Spleen (tissue), 11 donors: ENCODE results near the gene ADAMTS17. TPM values are rescaled to one million over a fixed set of nuclear protein-coding genes. Genes with fewer than 3 reads are reported as not detected.

ENCODE experiments used
- DNase-seq: peaks from one replicate; pipeline ENCODE4 v3.0.0-alpha.2; 2020
- H3K27ac ChIP-seq, 8 donors: fragments of 200-600 bp; sonication (generic) in 7 of 8; 1 replicate in 4 of 8; 2 replicates in 4 of 8; pipeline versions ENCODE4 v1.5.0 to v1.8.0; 2016 to 2021; ENCODE audit warnings: inconsistent platforms in 4 of 8, mild to moderate bottlenecking in 4 of 8, moderate library complexity in 1 of 8
- H3K27me3 ChIP-seq, 7 donors: fragments of 200-600 bp; sonication (generic) in 6 of 7; replicated peaks in 1 of 7; 1 replicate in 4 of 7; 2 replicates in 3 of 7; pipeline versions ENCODE4 v1.5.0 to v1.8.0; 2016 to 2021; ENCODE audit warnings: inconsistent platforms in 3 of 7, mild to moderate bottlenecking in 1 of 7
- H3K36me3 ChIP-seq, 6 donors: fragments of 200-600 bp; sonication (generic) in 5 of 6; 1 replicate in 4 of 6; 2 replicates in 2 of 6; pipeline versions ENCODE4 v1.5.0 to v1.8.0; 2016 to 2021; ENCODE audit warnings: inconsistent platforms in 2 of 6
- H3K4me1 ChIP-seq, 6 donors: fragments of 200-600 bp; sonication (generic) in 5 of 6; 1 replicate in 3 of 6; 2 replicates in 3 of 6; pipeline versions ENCODE4 v1.5.0 to v1.8.0; 2016 to 2021; ENCODE audit warnings: inconsistent platforms in 3 of 6
- H3K4me3 ChIP-seq, 8 donors: fragments of 200-600 bp; sonication (generic) in 7 of 8; 1 replicate in 4 of 8; 2 replicates in 4 of 8; pipeline versions ENCODE4 v1.5.0 to v1.8.0; 2016 to 2021; ENCODE audit warnings: inconsistent platforms in 4 of 8, mild to moderate bottlenecking in 4 of 8, moderate library complexity in 2 of 8
- H3K9me3 ChIP-seq, 8 donors: fragments of 200-600 bp; sonication (generic) in 7 of 8; 1 replicate in 4 of 8; 2 replicates in 4 of 8; pipeline versions ENCODE4 v1.5.0 to v1.8.0; 2016 to 2021; ENCODE audit warnings: inconsistent platforms in 4 of 8
- POLR2A ChIP-seq, 3 donors: fragments of 450-650 bp; IDR thresholded peaks; one replicate each; pipeline ENCODE4 v1.5.1; 2017; ENCODE audit warnings: antibody characterized with exemption in 3 of 3, mild to moderate bottlenecking in 1 of 3
- POLR2AphosphoS5 ChIP-seq, 3 donors: sonication (generic); formaldehyde crosslinking; IDR thresholded peaks; one replicate each; pipeline ENCODE4 v1.5.1; 2017; ENCODE audit warnings: antibody characterized with exemption in 3 of 3
- WGBS, 5 donors: extraction: QIAGEN DNeasy Blood & Tissue Kit in 3 of 5; methylation state at CpG; one replicate each; pipeline versions ENCODE4 v1.1.5 to v1.1.7; 2013 to 2018; 5-methylcytosine and 5-hydroxymethylcytosine counted together
- intact Hi-C: fragments of 100-400 bp; cut with DNase I; formaldehyde crosslinking; loops from one replicate; pipeline ENCODE4 v1.15.0; 2023; ENCODE audit warnings: low total_unique reads
- polyA plus RNA-seq, 3 donors: library from polyadenylated mRNA; stranded (reverse); fragments of 200-250 nt; gene quantifications; one replicate each; pipeline ENCODE4 v1.2.1, GENCODE V29; 2013
- total RNA-seq, 7 donors: library from RNA; depleted of rRNA in 3 of 7; stranded (reverse); fragments of >200 nt in 3 of 7; fragmentation: NEBNext Ultra II Directional in 4 of 7; extraction: Animal tissue kit (Norgen Biotek cat#: 25700) in 4 of 7; gene quantifications; one replicate each; pipeline versions ENCODE4 v1.1.0 to v1.2.1, GENCODE V29; 2016 to 2021
- TF ChIP-seq, protein P1 (sequence below), 11 experiments: fragments of 200-600 bp in 7 of 11; fragments of 450-650 bp in 4 of 11; sonication (generic) in 4 of 11; IDR thresholded peaks in 8 of 11; conservative IDR thresholded peaks in 3 of 11; 1 replicate in 7 of 11; 2 replicates in 4 of 11; pipeline versions ENCODE4 v1.4.0 to v1.8.0; 2016 to 2021; ENCODE audit warnings: antibody characterized with exemption in 11 of 11, inconsistent platforms in 4 of 11, mild to moderate bottlenecking in 1 of 11
- donor health status: healthy with polysubstance abuse.
- donor health status: DM: no; HTN: no; CAD: no; lungs with moderate emphysema.
- donor health status: DM: no; HTN: no; CAD: no.
- donor health status: Bipolar disorder and iron deficiency.
- donor health status: healthy.
- donor health status: DM: no; HTN: no; CAD: no.
- donor health status: DM: yes; HTN: yes; CAD: no.

Gene ADAMTS17
- total and polyA plus RNA-seq, 10 donors: 0.21 to 13.2 (median 5.8) TPM

DNA sequence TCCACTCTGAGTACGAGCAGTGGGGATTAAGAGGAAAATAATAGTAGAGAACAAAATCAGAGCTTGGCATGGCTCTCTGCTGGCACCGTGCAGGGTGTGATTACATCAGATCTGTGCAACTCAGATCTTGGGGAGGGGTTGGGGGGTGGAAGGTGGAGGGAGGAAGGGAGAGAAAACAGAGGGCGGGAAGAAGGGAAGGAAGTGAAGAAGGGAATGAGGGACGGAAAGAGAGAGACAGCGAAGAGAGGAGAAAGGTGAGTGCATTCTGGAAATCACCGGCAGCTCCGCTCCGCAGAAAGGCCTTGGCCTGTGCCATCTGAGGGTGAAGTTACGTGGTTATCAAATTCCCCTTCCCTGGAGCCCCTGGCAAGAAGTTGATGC, 31.0 kb upstream of the ADAMTS17 start:
- Histone ChIP-seq H3K27me3 (peaks cover 0 to 47% (median 17%) of the 10 kb centered on the region in 7 donors), H3K9me3 (peaks cover 0 to 30% (median 13%) of the 10 kb centered on the region in 8 donors), H3K36me3 (no peaks in the 10 kb centered on the region), H3K27ac (peak overlapping the region in 1 of 8 donors; percentile 38), H3K4me3 (peak overlapping the region in 6 of 8 donors; percentile 2 to 59 (median 22)), H3K4me1 (peaks cover 0 to 10% (median 4%) of the 10 kb centered on the region in 6 donors)
- TF ChIP-seq POLR2A (IDR thresholded peaks at IDR 0.05) (no peak), POLR2AphosphoS5 (IDR thresholded peaks at IDR 0.05) (no peak)
- TF ChIP-seq, protein P1, sequence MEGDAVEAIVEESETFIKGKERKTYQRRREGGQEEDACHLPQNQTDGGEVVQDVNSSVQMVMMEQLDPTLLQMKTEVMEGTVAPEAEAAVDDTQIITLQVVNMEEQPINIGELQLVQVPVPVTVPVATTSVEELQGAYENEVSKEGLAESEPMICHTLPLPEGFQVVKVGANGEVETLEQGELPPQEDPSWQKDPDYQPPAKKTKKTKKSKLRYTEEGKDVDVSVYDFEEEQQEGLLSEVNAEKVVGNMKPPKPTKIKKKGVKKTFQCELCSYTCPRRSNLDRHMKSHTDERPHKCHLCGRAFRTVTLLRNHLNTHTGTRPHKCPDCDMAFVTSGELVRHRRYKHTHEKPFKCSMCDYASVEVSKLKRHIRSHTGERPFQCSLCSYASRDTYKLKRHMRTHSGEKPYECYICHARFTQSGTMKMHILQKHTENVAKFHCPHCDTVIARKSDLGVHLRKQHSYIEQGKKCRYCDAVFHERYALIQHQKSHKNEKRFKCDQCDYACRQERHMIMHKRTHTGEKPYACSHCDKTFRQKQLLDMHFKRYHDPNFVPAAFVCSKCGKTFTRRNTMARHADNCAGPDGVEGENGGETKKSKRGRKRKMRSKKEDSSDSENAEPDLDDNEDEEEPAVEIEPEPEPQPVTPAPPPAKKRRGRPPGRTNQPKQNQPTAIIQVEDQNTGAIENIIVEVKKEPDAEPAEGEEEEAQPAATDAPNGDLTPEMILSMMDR (IDR thresholded peaks at IDR 0.05 in 8 of 11, conservative IDR thresholded peaks at IDR 0.05 in 3 of 11): no peak
- DNase-seq: no peak
- intact Hi-C loops: no loop called here
- WGBS, 5 donors: 16 to 23% (median 20%) methylated on average over 9 of the region's 9 CpGs

DNA sequence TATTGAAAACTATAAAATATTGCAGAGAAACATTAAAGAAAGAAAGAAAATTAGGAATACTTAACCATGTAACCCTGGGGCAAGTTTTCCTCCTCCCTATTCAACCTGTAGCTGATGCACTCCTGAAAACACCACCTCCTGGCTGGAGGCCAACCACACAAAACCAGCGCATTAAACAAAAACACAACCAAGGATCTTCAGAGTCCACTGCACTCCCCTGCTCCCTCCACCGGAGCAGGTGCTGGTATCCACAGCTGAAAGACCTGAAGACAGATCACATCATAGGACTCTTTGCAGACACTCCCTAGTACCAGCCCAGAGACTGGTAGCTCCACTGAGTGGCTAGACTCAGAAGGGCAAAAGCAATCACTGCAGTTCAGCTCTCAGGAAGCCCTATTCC, 13.6 kb upstream of the ADAMTS17 start:
- Histone ChIP-seq H3K27me3 (peaks cover 0 to 52% (median 0%) of the 10 kb centered on the region in 7 donors), H3K27ac (no peak overlapping the region), H3K4me3 (no peak overlapping the region), H3K9me3 (no peaks in the 10 kb centered on the region), H3K36me3 (no peaks in the 10 kb centered on the region), H3K4me1 (peaks cover 0 to 6% (median 3%) of the 10 kb centered on the region in 6 donors)
- intact Hi-C loops: no loop called here
- no peak for DNase-seq
- 77 to 87% (median 80%) methylated on average over 2 of the region's 2 CpGs for WGBS, 5 donors
- TF ChIP-seq, protein P1 (IDR thresholded peaks at IDR 0.05 in 8 of 11, conservative IDR thresholded peaks at IDR 0.05 in 3 of 11): no peak
- TF ChIP-seq POLR2AphosphoS5 (IDR thresholded peaks at IDR 0.05) (no peak), POLR2A (IDR thresholded peaks at IDR 0.05) (no peak)

GRCh38 chr15:100353449-100353848, 11.7 kb upstream of the ADAMTS17 start:
- H3K9me3 ChIP-seq: no peaks in the 10 kb centered on the region
- no peak for DNase-seq
- peaks cover 0 to 16% (median 13%) of the 10 kb centered on the region in 6 donors for H3K4me1 ChIP-seq
- intact Hi-C loops: no loop called here
- 38 to 55% (median 42%) methylated on average over 3 of the region's 3 CpGs for WGBS, 5 donors
- no peaks in the 10 kb centered on the region for H3K36me3 ChIP-seq
- H3K27ac ChIP-seq: no peak overlapping the region
- H3K27me3 ChIP-seq: peaks cover 0 to 42% (median 0%) of the 10 kb centered on the region in 7 donors
- no peak overlapping the region for H3K4me3 ChIP-seq
- TF ChIP-seq POLR2AphosphoS5 (IDR thresholded peaks at IDR 0.05): no peak
- TF ChIP-seq POLR2A (IDR thresholded peaks at IDR 0.05): no peak
- TF ChIP-seq, protein P1 (IDR thresholded peaks at IDR 0.05 in 8 of 11, conservative IDR thresholded peaks at IDR 0.05 in 3 of 11): no peak

- TF ChIP-seq POLR2AphosphoS5 (IDR thresholded peaks at IDR 0.05) (peak in 1 of 3 donors; percentile 19), POLR2A (IDR thresholded peaks at IDR 0.05) (no peak)
- TF ChIP-seq, protein P1 (IDR thresholded peaks at IDR 0.05 in 8 of 11, conservative IDR thresholded peaks at IDR 0.05 in 3 of 11): peak in 1 of 11 experiments; percentile 5
- Histone ChIP-seq H3K36me3 (no peaks in the 10 kb centered on the region), H3K4me1 (peaks cover 0 to 16% (median 13%) of the 10 kb centered on the region in 6 donors), H3K4me3 (peak overlapping the region in 6 of 8 donors; percentile 51 to 82 (median 66)), H3K27me3 (peaks cover 0 to 27% (median 0%) of the 10 kb centered on the region in 7 donors), H3K27ac (peak overlapping the region in 7 of 8 donors; percentile 85 to 97 (median 93)), H3K9me3 (no peaks in the 10 kb centered on the region)
- 48 to 66% (median 59%) methylated on average over 19 of the region's 19 CpGs for WGBS, 5 donors
- intact Hi-C loops: loop anchor here (2.0 kb wide), 1 partner anchor 220 kb away; no protein-coding TSS in a partner anchor
- no peak for DNase-seq
Observed at GRCh38 chr15:100350434-100351226, 8.9 kb upstream of the ADAMTS17 start.
